Measurements from ENCODE around the gene FHIT.

DNA sequence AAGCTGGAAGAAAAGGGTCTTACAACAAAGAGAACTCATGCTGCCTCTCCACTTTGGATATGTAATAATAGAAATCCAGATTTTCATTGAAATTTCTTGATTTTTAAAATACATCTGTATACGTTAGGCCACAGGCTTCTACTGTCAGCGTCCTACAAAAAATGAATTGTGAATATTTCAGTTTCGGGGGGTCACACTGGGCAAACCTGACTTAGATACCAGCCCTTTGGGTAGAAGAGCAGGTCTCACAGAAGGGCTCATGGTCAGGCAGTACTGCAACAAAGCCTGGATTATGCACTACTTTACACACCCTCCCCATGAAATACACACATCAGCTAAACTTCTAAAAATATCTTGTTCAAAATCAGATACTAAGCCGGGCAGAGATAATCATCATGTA, 294.5 kb downstream of the FHIT start:
- TF ChIP-seq, protein P1, sequence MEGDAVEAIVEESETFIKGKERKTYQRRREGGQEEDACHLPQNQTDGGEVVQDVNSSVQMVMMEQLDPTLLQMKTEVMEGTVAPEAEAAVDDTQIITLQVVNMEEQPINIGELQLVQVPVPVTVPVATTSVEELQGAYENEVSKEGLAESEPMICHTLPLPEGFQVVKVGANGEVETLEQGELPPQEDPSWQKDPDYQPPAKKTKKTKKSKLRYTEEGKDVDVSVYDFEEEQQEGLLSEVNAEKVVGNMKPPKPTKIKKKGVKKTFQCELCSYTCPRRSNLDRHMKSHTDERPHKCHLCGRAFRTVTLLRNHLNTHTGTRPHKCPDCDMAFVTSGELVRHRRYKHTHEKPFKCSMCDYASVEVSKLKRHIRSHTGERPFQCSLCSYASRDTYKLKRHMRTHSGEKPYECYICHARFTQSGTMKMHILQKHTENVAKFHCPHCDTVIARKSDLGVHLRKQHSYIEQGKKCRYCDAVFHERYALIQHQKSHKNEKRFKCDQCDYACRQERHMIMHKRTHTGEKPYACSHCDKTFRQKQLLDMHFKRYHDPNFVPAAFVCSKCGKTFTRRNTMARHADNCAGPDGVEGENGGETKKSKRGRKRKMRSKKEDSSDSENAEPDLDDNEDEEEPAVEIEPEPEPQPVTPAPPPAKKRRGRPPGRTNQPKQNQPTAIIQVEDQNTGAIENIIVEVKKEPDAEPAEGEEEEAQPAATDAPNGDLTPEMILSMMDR (IDR thresholded peaks at IDR 0.05; ENCODE audit: low read depth, low read length, poor library complexity, severe bottlenecking) = no peak
- TF ChIP-seq EZH2phosphoT487 (IDR thresholded peaks at IDR 0.05; ENCODE audit: borderline replicate concordance, low read length) = no peak
